PC-9 (cell line): Measurements from ENCODE around the gene BCAS3.

Experiments used
- EZH2 ChIP-seq: fragments of 200-600 bp; sonication (generic); IDR thresholded peaks from 2 replicates; pipeline ENCODE4 v1.8.0; 2017; ENCODE audit warnings: antibody characterized with exemption, low read depth
- TF ChIP-seq, protein P1 (sequence below): fragments of 200-600 bp; sonication (generic); conservative IDR thresholded peaks from 2 replicates; pipeline ENCODE4 v1.6.1; 2017; ENCODE audit warnings: mixed run types, antibody characterized with exemption, mild to moderate bottlenecking, moderate library complexity

- TF ChIP-seq, protein P1, sequence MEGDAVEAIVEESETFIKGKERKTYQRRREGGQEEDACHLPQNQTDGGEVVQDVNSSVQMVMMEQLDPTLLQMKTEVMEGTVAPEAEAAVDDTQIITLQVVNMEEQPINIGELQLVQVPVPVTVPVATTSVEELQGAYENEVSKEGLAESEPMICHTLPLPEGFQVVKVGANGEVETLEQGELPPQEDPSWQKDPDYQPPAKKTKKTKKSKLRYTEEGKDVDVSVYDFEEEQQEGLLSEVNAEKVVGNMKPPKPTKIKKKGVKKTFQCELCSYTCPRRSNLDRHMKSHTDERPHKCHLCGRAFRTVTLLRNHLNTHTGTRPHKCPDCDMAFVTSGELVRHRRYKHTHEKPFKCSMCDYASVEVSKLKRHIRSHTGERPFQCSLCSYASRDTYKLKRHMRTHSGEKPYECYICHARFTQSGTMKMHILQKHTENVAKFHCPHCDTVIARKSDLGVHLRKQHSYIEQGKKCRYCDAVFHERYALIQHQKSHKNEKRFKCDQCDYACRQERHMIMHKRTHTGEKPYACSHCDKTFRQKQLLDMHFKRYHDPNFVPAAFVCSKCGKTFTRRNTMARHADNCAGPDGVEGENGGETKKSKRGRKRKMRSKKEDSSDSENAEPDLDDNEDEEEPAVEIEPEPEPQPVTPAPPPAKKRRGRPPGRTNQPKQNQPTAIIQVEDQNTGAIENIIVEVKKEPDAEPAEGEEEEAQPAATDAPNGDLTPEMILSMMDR: no peak; the same call in 1 of the 2 replicates
- no peak for TF ChIP-seq EZH2
These were observed 323.3 kb downstream of the BCAS3 start for GRCh38 chr17:61000911-61001310.
